BJ (cell line): ENCODE results near the gene TMEM175. TPM values are rescaled to one million over a fixed set of nuclear protein-coding genes. Genes with fewer than 3 reads are reported as not detected.

ENCODE experiments used
- CTCF ChIA-PET: fragments of 350-600 bp; formaldehyde crosslinking; extraction: SDS; loops from one replicate; lab custom pipeline; 2021; ENCODE audit warnings: antibody characterized with exemption, inconsistent platforms; lab: Yijun Ruan, JAX
- POLR2A ChIA-PET: fragments of 300-600 bp; sonication (Branson Sonifier 250); formaldehyde crosslinking; extraction: SDS; loops from one replicate; lab custom pipeline; 2021; ENCODE audit warnings: antibody characterized with exemption; lab: Charles Lee
- DNase-seq: peaks from one replicate; pipeline ENCODE4 v3.0.0-alpha.2; 2011; ENCODE audit warnings: low read depth
- H3K27me3 ChIP-seq: 2 replicates; pipeline ENCODE4 v1.6.0; 2011; ENCODE audit warnings: low read length; ENCODE audit not compliant: control insufficient read depth, insufficient read depth
- H3K36me3 ChIP-seq: 2 replicates; pipeline ENCODE4 v1.5.1; 2011; ENCODE audit warnings: low read length; ENCODE audit not compliant: control insufficient read depth, insufficient read depth
- H3K4me3 ChIP-seq: 2 replicates; pipeline ENCODE4 v1.5.1; 2011; ENCODE audit warnings: low read depth, mild to moderate bottlenecking, control low read depth, low read length
- polyA plus RNA-seq: library from polyadenylated mRNA; depleted of rRNA; stranded (reverse); fragments of >200 nt; gene quantifications from 2 replicates; pipeline ENCODE4 v1.2.3, GENCODE V29; 2011
- TF ChIP-seq, protein P1 (sequence below): IDR thresholded peaks from 2 replicates; pipeline ENCODE4 v1.5.1; 2011; ENCODE audit warnings: low read depth, mild to moderate bottlenecking, control low read depth, inconsistent platforms, low read length, moderate library complexity; ENCODE audit not compliant: insufficient read depth

TMEM175 gene
- polyA plus RNA-seq, 1 experiment = 77.8 TPM

DNA sequence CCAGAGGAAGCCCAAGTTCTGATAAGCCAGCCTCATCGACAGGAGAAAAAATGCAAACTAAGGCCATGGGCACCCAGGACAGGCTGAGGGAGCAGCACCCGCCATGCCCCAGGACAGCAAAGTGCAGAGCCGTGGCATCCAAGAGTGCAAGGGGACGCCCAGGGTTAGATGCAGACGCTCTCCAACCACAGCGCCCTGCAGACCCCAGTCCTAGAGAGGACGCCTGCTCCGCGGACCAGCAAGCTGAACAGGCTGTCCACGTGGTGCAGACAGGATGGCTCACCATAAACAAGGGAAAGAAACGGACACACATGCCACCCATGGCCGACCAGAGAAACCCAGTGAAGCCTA lies 32.7 kb upstream of the TMEM175 start:
- H3K4me3 ChIP-seq = no peak overlapping the region
- H3K27me3 ChIP-seq = no peaks in the 10 kb centered on the region
- ChIA-PET CTCF (no interaction called here), POLR2A (no interaction called here)
- no peak for DNase-seq
- TF ChIP-seq, protein P1, sequence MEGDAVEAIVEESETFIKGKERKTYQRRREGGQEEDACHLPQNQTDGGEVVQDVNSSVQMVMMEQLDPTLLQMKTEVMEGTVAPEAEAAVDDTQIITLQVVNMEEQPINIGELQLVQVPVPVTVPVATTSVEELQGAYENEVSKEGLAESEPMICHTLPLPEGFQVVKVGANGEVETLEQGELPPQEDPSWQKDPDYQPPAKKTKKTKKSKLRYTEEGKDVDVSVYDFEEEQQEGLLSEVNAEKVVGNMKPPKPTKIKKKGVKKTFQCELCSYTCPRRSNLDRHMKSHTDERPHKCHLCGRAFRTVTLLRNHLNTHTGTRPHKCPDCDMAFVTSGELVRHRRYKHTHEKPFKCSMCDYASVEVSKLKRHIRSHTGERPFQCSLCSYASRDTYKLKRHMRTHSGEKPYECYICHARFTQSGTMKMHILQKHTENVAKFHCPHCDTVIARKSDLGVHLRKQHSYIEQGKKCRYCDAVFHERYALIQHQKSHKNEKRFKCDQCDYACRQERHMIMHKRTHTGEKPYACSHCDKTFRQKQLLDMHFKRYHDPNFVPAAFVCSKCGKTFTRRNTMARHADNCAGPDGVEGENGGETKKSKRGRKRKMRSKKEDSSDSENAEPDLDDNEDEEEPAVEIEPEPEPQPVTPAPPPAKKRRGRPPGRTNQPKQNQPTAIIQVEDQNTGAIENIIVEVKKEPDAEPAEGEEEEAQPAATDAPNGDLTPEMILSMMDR = no peak
- H3K36me3 ChIP-seq = peaks cover 29% of the 10 kb centered on the region

DNA sequence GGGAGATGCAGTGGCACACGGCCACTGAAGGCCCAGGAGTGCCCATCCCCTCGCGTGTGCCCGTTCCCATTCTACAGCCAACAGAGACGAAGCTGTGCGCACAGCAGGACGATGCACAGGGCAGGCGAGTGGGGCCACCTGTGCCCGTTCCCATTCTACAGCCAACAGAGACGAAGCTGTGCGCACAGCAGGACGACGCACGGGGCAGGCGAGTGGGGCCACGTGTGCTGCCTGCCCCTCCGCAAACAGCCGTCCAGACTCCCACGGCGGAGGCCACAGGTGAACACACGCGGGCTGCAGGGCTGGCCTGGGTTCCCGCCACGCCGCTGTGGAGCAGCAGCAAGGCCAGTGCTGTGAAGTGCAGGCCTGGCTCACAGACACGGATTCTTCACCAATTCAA lies 32.2 kb upstream of the TMEM175 start:
- peaks cover 27% of the 10 kb centered on the region for H3K36me3 ChIP-seq
- no peak overlapping the region for H3K4me3 ChIP-seq
- no peak for DNase-seq
- no peaks in the 10 kb centered on the region for H3K27me3 ChIP-seq
- TF ChIP-seq, protein P1 = no peak
- POLR2A ChIA-PET = no interaction called here
- CTCF ChIA-PET = no interaction called here

DNA sequence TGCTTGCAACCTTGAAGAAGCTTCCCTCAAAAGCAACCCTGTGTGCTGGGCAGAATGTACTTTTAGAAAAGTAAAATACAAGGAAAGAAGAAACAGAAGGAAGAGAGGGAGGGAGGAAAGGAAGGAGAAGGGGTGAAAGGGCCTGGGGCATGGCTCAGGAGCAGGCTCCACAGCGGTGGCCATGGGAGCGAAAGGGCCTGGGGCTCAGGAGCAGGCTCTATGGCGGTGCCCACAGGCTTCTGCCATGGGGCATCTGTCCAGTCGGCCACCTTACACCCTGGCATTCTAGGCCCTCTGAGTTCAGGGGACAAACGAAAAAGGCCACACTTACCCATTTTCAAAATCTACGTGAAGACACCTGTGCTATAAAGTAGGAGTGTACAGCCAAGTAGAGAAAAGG lies 31.5 kb upstream of the TMEM175 start:
- TF ChIP-seq, protein P1 = no peak
- CTCF ChIA-PET = interaction anchor here (1.4 kb wide), 1 partner anchor 159 kb away, joined by 3 read pairs; no protein-coding TSS in a partner anchor
- POLR2A ChIA-PET = no interaction called here
- Histone ChIP-seq H3K27me3 (no peaks in the 10 kb centered on the region), H3K4me3 (no peak overlapping the region), H3K36me3 (peaks cover 22% of the 10 kb centered on the region)
- DNase-seq = no peak

DNA sequence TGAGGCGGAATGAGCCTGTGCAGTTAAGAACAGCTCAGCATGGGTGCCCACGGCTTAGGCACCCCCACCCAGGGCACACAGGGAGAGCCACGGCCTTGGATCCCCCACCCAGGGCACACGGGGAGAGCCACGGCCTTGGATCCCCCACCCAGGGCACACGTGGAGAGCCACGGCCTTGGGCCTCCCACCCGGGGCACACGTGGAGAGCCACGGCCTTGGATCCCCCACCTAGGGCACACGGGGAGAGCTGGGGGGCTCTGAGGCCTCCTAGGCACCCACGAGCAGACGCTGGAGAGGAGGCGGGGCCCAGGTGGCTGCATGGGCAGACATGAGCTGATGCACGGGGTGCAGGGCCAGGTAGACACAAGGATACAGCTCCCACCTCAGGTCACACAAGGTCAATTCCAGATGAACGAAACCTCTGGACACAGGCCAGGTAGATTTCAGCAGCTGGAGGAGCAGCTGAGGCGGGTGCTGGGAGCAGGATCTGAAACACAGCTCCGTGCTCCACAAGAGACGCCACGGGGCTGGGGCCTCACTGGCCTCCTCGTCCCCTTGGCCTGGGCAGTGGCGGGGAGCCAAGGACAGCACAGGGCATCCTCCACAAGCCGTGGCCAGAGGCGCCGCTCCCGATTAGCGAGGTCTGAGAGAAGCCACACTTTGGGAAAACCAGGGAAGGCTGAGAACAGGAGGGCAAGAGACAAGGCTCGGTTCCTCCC lies 30.9 kb upstream of the TMEM175 start:
- H3K36me3 ChIP-seq = peaks cover 22% of the 10 kb centered on the region
- ChIA-PET POLR2A (no interaction called here), CTCF (interaction anchor here (1.4 kb wide), 1 partner anchor 159 kb away, joined by 3 read pairs; no protein-coding TSS in a partner anchor)
- no peaks in the 10 kb centered on the region for H3K27me3 ChIP-seq
- no peak overlapping the region for H3K4me3 ChIP-seq
- TF ChIP-seq, protein P1 = no peak
- no peak for DNase-seq

DNA sequence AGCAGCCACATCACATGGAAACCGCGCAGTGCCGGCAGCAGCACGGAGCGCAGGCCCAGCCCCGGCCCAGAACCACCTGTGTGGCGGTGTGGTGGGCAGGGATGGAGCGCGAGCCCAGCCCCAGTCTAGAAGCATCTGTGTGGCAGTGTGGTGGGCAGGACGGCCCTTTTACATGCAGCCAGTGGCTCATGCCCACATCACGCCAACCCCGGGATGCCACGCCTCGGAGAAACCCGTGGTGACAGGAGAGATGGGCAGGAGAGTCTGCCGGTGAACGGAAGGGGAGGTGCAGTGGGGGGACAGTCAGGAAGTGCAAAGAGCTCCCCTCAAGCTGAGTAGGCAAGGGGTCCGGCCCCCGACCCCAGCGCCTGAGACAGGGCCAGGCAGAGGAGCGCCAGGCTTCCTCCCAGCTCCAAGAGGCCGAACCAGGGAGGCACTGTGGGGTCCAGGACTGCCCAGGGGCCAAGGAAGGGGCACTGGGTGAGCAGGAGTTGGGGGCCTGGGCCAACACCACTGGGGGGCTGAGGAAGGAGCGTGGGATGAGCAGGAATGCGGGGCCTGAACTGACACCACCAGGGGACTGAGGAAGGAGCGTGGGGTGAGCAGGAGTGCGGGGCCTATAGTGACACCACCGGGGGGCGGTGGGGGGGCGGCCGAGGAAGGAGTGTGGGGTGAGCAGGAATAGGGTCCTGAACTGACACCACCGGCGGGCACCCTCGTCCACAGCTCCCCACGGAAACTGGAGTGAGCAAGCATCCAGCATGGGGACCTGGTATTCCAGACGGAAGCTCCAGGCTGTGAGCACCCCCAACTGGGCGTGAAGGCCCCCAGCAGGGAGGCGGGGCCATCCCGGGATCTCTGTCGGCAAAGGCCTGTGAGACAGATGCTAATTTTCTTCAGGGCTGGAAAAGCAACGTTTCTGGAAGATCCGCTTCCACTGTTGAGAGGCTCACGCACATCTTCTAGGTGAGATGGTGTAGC lies 28.9 kb upstream of the TMEM175 start:
- CTCF ChIA-PET = no interaction called here
- no peaks in the 10 kb centered on the region for H3K27me3 ChIP-seq
- POLR2A ChIA-PET = no interaction called here
- DNase-seq = no peak
- TF ChIP-seq, protein P1 = no peak
- H3K36me3 ChIP-seq = peaks cover 10% of the 10 kb centered on the region
- no peak overlapping the region for H3K4me3 ChIP-seq
